PC-9 (cell line): ENCODE results near the gene LSR. TPM values are rescaled to one million over a fixed set of nuclear protein-coding genes. Genes with fewer than 3 reads are reported as not detected.
A peak's percentile ranks its signal among the peaks of the same experiment; 100 is the strongest.

Source experiments
- BruUV-seq: library from RNA; stranded (reverse); fragments of 400-500 nt; replicated peaks from 2 replicates; lab custom pipeline; 2021; lab: Mats Ljungman, UMichigan
- CTCF ChIA-PET: fragments of 300-600 bp; sonication (Branson Sonifier 250); formaldehyde crosslinking; loops from one replicate; lab custom pipeline; 2022; ENCODE audit warnings: antibody characterized with exemption; lab: Charles Lee
- POLR2A ChIA-PET: fragments of 300-600 bp; sonication (Branson Sonifier 250); formaldehyde crosslinking; loops from one replicate; lab custom pipeline; 2022; ENCODE audit warnings: antibody characterized with exemption; ENCODE audit not compliant: unreplicated experiment; lab: Charles Lee
- DNase-seq, 2 experiments: peaks; one replicate each; pipeline versions ENCODE4 v3.0.0 to v3.0.0-alpha.2; 2015 to 2022; ENCODE audit warnings: mixed read lengths in 1 of 2
- H2AFZ ChIP-seq: fragments of 200-600 bp; sonication (generic); 2 replicates; pipeline ENCODE4 v1.8.1; 2017; ENCODE audit warnings: antibody characterized with exemption
- H3F3A ChIP-seq: fragments of 200-600 bp; sonication (generic); 2 replicates; pipeline ENCODE4 v1.8.1; 2017; ENCODE audit warnings: antibody characterized with exemption, mild to moderate bottlenecking, low read depth; ENCODE audit not compliant: insufficient read depth
- H3K27ac ChIP-seq: fragments of 200-600 bp; sonication (generic); 2 replicates; pipeline ENCODE4 v1.6.1; 2016; ENCODE audit warnings: mixed run types
- H3K27me3 ChIP-seq: fragments of 200-600 bp; sonication (generic); 2 replicates; pipeline ENCODE4 v1.6.1; 2016; ENCODE audit warnings: low read depth, mixed run types; ENCODE audit not compliant: insufficient read depth
- H3K36me3 ChIP-seq: fragments of 200-600 bp; sonication (generic); 2 replicates; pipeline ENCODE4 v1.6.1; 2016; ENCODE audit warnings: low read depth, mixed run types
- H3K4me1 ChIP-seq: fragments of 200-600 bp; sonication (generic); replicated peaks from 2 replicates; pipeline ENCODE4 v1.6.1; 2016; ENCODE audit warnings: mixed run types; ENCODE audit not compliant: insufficient read depth
- H3K4me2 ChIP-seq: fragments of 200-600 bp; sonication (generic); 2 replicates; pipeline ENCODE4 v1.6.1; 2017; ENCODE audit warnings: mixed run types
- H3K4me3 ChIP-seq: fragments of 200-600 bp; sonication (generic); 2 replicates; pipeline ENCODE4 v1.6.1; 2016; ENCODE audit warnings: mixed run types
- H3K79me2 ChIP-seq: fragments of 200-600 bp; sonication (generic); 2 replicates; pipeline ENCODE4 v1.6.1; 2017; ENCODE audit warnings: low read depth, mixed run types
- H3K9me2 ChIP-seq: fragments of 200-600 bp; sonication (generic); 2 replicates; pipeline ENCODE4 v1.8.1; 2017; ENCODE audit warnings: mild to moderate bottlenecking; ENCODE audit not compliant: insufficient read depth
- H3K9me3 ChIP-seq: fragments of 200-600 bp; sonication (generic); 2 replicates; pipeline ENCODE4 v1.8.1; 2016; ENCODE audit warnings: low read depth; ENCODE audit not compliant: insufficient read depth
- H4K20me1 ChIP-seq: fragments of 200-600 bp; sonication (generic); 2 replicates; pipeline ENCODE4 v1.8.1; 2017; ENCODE audit not compliant: insufficient read depth
- CTCF ChIP-seq: fragments of 200-600 bp; sonication (generic); conservative IDR thresholded peaks from 2 replicates; pipeline ENCODE4 v1.6.1; 2017; ENCODE audit warnings: mixed run types, antibody characterized with exemption, mild to moderate bottlenecking, moderate library complexity
- EZH2 ChIP-seq: fragments of 200-600 bp; sonication (generic); IDR thresholded peaks from 2 replicates; pipeline ENCODE4 v1.8.0; 2017; ENCODE audit warnings: antibody characterized with exemption, low read depth
- intact Hi-C: fragments of 100-400 bp; cut with micrococcal nuclease; formaldehyde crosslinking; loops from one replicate; pipeline ENCODE4 v1.10.0; 2022; ENCODE audit not compliant: unreplicated experiment
- total RNA-seq: library from RNA; stranded (reverse); gene quantifications from 2 replicates; pipeline ENCODE4 v1.2.3, GENCODE V29; 2021

LSR gene
- total RNA-seq, 1 experiment from 2014 or later: 145 TPM

DNA sequence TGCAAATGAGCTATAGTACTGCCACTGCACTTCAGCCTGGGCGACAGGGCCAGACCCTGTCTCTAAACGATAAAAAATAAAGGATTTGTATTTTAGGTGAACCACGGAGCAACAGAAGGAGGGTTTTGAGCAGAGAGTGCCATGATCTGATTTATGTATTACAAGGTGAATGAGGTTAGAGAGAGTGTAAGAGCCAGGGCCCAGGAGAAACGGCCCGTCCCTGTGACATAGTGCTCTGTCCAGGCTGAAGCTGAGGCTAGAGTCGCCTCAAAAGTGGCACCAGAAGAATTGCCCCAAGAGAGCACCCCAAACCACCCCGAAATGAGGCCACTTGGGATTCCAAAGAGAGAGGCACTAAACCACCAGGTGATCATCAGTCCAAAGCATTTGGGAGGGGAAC lies 60.1 kb downstream of the LSR start:
- ChIA-PET CTCF (interaction anchor here (1.4 kb wide), 1 partner anchor 10 kb away, joined by 4 read pairs; no protein-coding TSS in a partner anchor), POLR2A (interaction anchor here (0.6 to 0.8 kb wide), 2 partner anchors 10 to 688 kb away, joined by 3 to 5 read pairs; no protein-coding TSS in a partner anchor)
- Histone ChIP-seq H3K27ac (peak overlapping the region; percentile 97), H3K9me2 (no peaks in the 10 kb centered on the region), H2AFZ (0 out of 2 replicates have a peak overlapping the region, but pooled peaks have one; percentile 41), H3K4me1 (peaks cover 61% of the 10 kb centered on the region), H3K9me3 (no peaks in the 10 kb centered on the region), H3K36me3 (peaks cover 19% of the 10 kb centered on the region), H3K79me2 (peaks cover 36% of the 10 kb centered on the region), H4K20me1 (no peaks in the 10 kb centered on the region), H3K27me3 (no peaks in the 10 kb centered on the region), H3K4me3 (peak overlapping the region; percentile 86; the same call in 1 of the 2 replicates), H3K4me2 (peak overlapping the region; percentile 99), H3F3A (peaks cover 49% of the 10 kb centered on the region)
- BruUV-seq: no TSS peak
- intact Hi-C loops: loop anchor here (1.0 to 5.0 kb wide), 2 partner anchors 10 to 158 kb away; no protein-coding TSS in a partner anchor
- TF ChIP-seq CTCF (no peak), EZH2 (no peak)
- DNase-seq: no peak

GRCh38 chr19:35309481-35310279 lies 60.9 kb downstream of the LSR start:
- Histone ChIP-seq H3K9me3 (no peaks in the 10 kb centered on the region), H3K4me3 (peak overlapping the region; percentile 86), H3K79me2 (peaks cover 42% of the 10 kb centered on the region), H3K27me3 (no peaks in the 10 kb centered on the region), H3K4me2 (peak overlapping the region; percentile 99), H2AFZ (0 out of 2 replicates have a peak overlapping the region, but pooled peaks have one; percentile 41), H3K27ac (peak overlapping the region; percentile 97), H3F3A (peaks cover 56% of the 10 kb centered on the region), H3K9me2 (no peaks in the 10 kb centered on the region), H3K36me3 (peaks cover 25% of the 10 kb centered on the region), H4K20me1 (no peaks in the 10 kb centered on the region), H3K4me1 (peaks cover 69% of the 10 kb centered on the region)
- ChIA-PET POLR2A (interaction anchor here (0.6 to 0.8 kb wide), 3 partner anchors 10 to 687 kb away, joined by 3 to 5 read pairs (median 4); no protein-coding TSS in a partner anchor), CTCF (interaction anchor here (1.4 kb wide), 1 partner anchor 9 kb away, joined by 4 read pairs; no protein-coding TSS in a partner anchor)
- DNase-seq: peak; percentile 89 to 98
- BruUV-seq: TSS peak; percentile 50
- TF ChIP-seq CTCF: no peak
- intact Hi-C loops: loop anchor here (1.0 to 10.0 kb wide), 3 partner anchors 10 to 625 kb away; partner anchors contain the start of gene LRFN3

- Histone ChIP-seq H3K27ac (peak overlapping the region; percentile 97), H3K27me3 (no peaks in the 10 kb centered on the region), H3K4me1 (peaks cover 74% of the 10 kb centered on the region), H3F3A (peaks cover 62% of the 10 kb centered on the region), H3K4me3 (peak overlapping the region; percentile 86), H3K9me3 (no peaks in the 10 kb centered on the region), H2AFZ (no peak overlapping the region), H3K79me2 (peaks cover 46% of the 10 kb centered on the region), H3K36me3 (peaks cover 28% of the 10 kb centered on the region), H4K20me1 (no peaks in the 10 kb centered on the region), H3K9me2 (no peaks in the 10 kb centered on the region), H3K4me2 (peak overlapping the region; percentile 99)
- DNase-seq: peak; percentile 37 to 63
- CTCF ChIA-PET: no interaction called here
- POLR2A ChIA-PET: no interaction called here
- intact Hi-C loops: loop anchor here (10.0 kb wide), 1 partner anchor 624 kb away; the partner anchor contains the start of gene LRFN3
- TF ChIP-seq EZH2: no peak
- no peak for TF ChIP-seq CTCF
- no TSS peak for BruUV-seq
Observed at GRCh38 chr19:35310331-35310730, 61.5 kb downstream of the LSR start.
